Fibroblast of mammary gland (primary cell): Measurements from ENCODE around the gene FAM234B.

Source experiments
- DNase-seq: peaks from one replicate; pipeline ENCODE4 v3.0.0-alpha.2; 2010; ENCODE audit warnings: low read depth
- H3K4me3 ChIP-seq: 2 replicates; pipeline ENCODE4 v1.5.1; 2011; ENCODE audit warnings: low read depth, mild to moderate bottlenecking, low read length, moderate library complexity; ENCODE audit not compliant: control insufficient read depth
- CTCF ChIP-seq: conservative IDR thresholded peaks from 2 replicates; pipeline ENCODE4 v1.5.1; 2011; ENCODE audit warnings: low read depth, low read length, inconsistent platforms; ENCODE audit not compliant: control insufficient read depth, insufficient read depth

FAM234B gene

GRCh38 chr12:13120413-13120812, 76.2 kb downstream of the FAM234B start:
- DNase-seq: no peak
- TF ChIP-seq CTCF: no peak
- no peak overlapping the region for H3K4me3 ChIP-seq

DNA sequence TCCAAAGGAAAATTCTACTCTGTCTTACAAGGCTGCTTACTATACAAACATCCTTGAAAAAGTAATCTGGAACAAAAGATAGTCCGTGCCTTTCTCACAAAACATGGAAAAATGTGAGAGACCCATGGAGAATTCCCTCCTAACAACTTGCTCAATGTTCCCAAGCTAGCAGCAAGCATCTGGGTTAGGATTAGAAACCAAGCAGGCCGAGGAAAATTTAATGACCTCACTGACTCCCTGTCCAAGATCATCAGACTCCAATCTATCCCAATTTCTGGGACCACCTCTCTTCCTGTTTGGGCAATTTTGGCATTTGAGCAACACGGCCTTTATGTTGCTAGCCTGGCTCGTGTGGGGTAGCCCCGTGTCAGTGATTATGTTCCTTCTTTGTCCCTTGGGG, 77.4 kb downstream of the FAM234B start:
- no peak for TF ChIP-seq CTCF
- no peak overlapping the region for H3K4me3 ChIP-seq
- no peak for DNase-seq

GRCh38 chr12:13124656-13125505, 80.7 kb downstream of the FAM234B start:
- DNase-seq: peak; percentile 40
- no peak for TF ChIP-seq CTCF
- no peak overlapping the region for H3K4me3 ChIP-seq

DNA sequence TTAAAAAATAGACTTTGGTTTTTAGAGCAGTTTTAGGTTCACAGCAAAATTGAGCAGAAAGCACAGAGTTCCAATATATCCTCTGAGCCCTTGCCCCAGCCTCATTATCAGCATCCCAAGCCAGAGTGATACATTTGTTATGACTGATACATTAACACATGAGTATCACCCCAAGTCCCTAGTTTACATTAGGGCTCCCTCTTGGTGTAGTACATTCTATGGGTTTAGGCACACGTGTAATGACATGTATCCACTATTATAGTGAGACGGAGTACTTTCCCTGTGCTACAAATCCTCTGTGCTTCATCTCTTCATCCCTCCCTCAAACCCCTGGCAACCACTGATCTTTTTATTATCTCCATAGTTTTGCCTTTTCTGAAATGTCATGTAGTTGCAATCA, 81.8 kb downstream of the FAM234B start:
- no peak for TF ChIP-seq CTCF
- DNase-seq: no peak
- H3K4me3 ChIP-seq: no peak overlapping the region

DNA sequence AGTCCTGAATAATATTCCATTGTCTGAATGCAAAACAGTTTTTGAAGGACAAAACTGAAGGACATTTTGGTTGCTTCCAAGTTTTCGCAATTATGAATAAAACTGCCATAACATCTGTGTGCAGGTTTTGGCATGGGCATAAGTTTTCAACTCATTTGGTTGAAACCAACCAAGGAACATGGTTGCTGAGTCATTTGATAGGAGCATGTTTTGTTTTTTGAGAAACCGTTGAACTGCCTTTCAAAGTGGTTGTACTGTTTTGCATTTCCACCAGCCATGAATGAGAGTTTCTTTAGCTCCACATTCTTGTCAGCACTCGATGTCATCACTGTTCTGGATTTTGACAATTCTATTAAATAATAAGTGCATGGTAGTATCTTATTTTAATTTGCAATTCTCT, 82.3 kb downstream of the FAM234B start:
- TF ChIP-seq CTCF: no peak
- H3K4me3 ChIP-seq: no peak overlapping the region
- DNase-seq: peak; percentile 37

DNA sequence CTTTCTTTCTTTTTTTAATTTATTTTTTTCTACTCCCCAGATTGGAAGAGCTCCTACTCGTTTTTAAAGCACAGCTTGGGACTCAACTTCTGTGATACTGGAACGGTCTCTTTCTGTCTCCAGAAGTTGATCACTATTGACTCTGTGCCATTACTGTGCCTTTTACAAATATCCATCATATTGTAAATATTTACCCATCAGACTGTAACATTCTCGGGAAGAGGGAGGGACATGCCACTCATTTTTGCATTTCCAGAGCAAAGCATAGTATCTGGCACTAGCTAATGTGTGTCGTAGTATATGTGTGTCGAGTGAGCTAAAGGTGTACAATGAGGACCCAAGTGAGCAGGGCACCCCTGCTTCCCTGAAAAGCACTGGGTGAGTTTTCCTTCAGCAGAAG, 83.3 kb downstream of the FAM234B start:
- no peak overlapping the region for H3K4me3 ChIP-seq
- no peak for DNase-seq
- TF ChIP-seq CTCF: no peak
